H9 (cell line): ENCODE data around the gene MSH3. TPM values are rescaled to one million over a fixed set of nuclear protein-coding genes. Genes with fewer than 3 reads are reported as not detected.

Experiments used
- DNase-seq: peaks from one replicate; pipeline ENCODE4 v3.0.0-alpha.2; 2017
- H2AFZ ChIP-seq: one replicate; pipeline ENCODE4 v1.6.1; 2013; ENCODE audit warnings: mild to moderate bottlenecking, low read length, control low read depth, moderate library complexity
- H2AK5ac ChIP-seq: 2 replicates; pipeline ENCODE4 v1.6.1; 2013; ENCODE audit warnings: low read length, control low read depth, mixed read lengths; ENCODE audit not compliant: insufficient read length
- H2BK120ac ChIP-seq: one replicate; pipeline ENCODE4 v1.6.1; 2013; ENCODE audit warnings: low read depth, mild to moderate bottlenecking, low read length, control low read depth, inconsistent platforms; ENCODE audit not compliant: poor library complexity, severe bottlenecking
- H2BK12ac ChIP-seq: 2 replicates; pipeline ENCODE4 v1.6.1; 2013; ENCODE audit warnings: low read length, control low read depth, mixed read lengths, low read depth; ENCODE audit not compliant: insufficient read length
- H2BK15ac ChIP-seq: 2 replicates; pipeline ENCODE4 v1.6.1; 2013; ENCODE audit warnings: low read depth, low read length, control low read depth
- H2BK20ac ChIP-seq: one replicate; pipeline ENCODE4 v1.6.1; 2013; ENCODE audit warnings: low read depth, mild to moderate bottlenecking, low read length, control low read depth, inconsistent platforms; ENCODE audit not compliant: poor library complexity, severe bottlenecking
- H2BK5ac ChIP-seq: 2 replicates; pipeline ENCODE4 v1.6.1; 2013; ENCODE audit warnings: low read length, control low read depth, mixed read lengths; ENCODE audit not compliant: insufficient read length
- H3K14ac ChIP-seq: 2 replicates; pipeline ENCODE4 v1.6.1; 2013; ENCODE audit warnings: low read length, control low read depth; ENCODE audit not compliant: insufficient read depth
- H3K18ac ChIP-seq: 2 replicates; pipeline ENCODE4 v1.6.1; 2013; ENCODE audit warnings: low read depth, mild to moderate bottlenecking, mixed read lengths, low read length, control low read depth; ENCODE audit not compliant: insufficient read length
- H3K23ac ChIP-seq: 2 replicates; pipeline ENCODE4 v1.6.1; 2013; ENCODE audit warnings: low read length, control low read depth, mixed read lengths, low read depth; ENCODE audit not compliant: insufficient read length
- H3K23me2 ChIP-seq: 2 replicates; pipeline ENCODE4 v1.6.1; 2013; ENCODE audit warnings: low read depth, mild to moderate bottlenecking, mixed read lengths, low read length, control low read depth; ENCODE audit not compliant: insufficient read length, poor library complexity, severe bottlenecking
- H3K27ac ChIP-seq: 2 replicates; pipeline ENCODE4 v1.5.1; 2013; ENCODE audit warnings: low read length, control low read depth, mixed read lengths, low read depth; ENCODE audit not compliant: insufficient read length
- H3K27me3 ChIP-seq: 2 replicates; pipeline ENCODE4 v1.6.1; 2013; ENCODE audit warnings: low read length, control low read depth, inconsistent platforms; ENCODE audit not compliant: insufficient read depth
- H3K4ac ChIP-seq: 2 replicates; pipeline ENCODE4 v1.6.1; 2013; ENCODE audit warnings: low read depth, mild to moderate bottlenecking, control low read depth, inconsistent platforms, low read length, moderate library complexity
- H3K4me1 ChIP-seq: 2 replicates; pipeline ENCODE4 v1.6.1; 2013; ENCODE audit warnings: low read length, control low read depth, inconsistent platforms; ENCODE audit not compliant: insufficient read depth
- H3K4me2 ChIP-seq: 2 replicates; pipeline ENCODE4 v1.6.1; 2013; ENCODE audit warnings: low read length, control low read depth, mixed read lengths; ENCODE audit not compliant: insufficient read length, insufficient read depth
- H3K56ac ChIP-seq: 2 replicates; pipeline ENCODE4 v1.6.1; 2013; ENCODE audit warnings: low read depth, mild to moderate bottlenecking, mixed read lengths, low read length, control low read depth; ENCODE audit not compliant: insufficient read length
- H3K79me1 ChIP-seq: 2 replicates; pipeline ENCODE4 v1.6.1; 2013; ENCODE audit warnings: low read depth, mild to moderate bottlenecking, moderate library complexity, low read length, control low read depth, inconsistent platforms; ENCODE audit not compliant: insufficient read depth, poor library complexity, severe bottlenecking
- H3K79me2 ChIP-seq: 2 replicates; pipeline ENCODE4 v1.6.1; 2013; ENCODE audit warnings: low read length, control low read depth, inconsistent platforms; ENCODE audit not compliant: insufficient read depth
- H3K9ac ChIP-seq: 2 replicates; pipeline ENCODE4 v1.6.1; 2013; ENCODE audit warnings: low read length, control low read depth, mixed read lengths; ENCODE audit not compliant: insufficient read length; ENCODE audit errors: extremely low read depth
- H3K9me3 ChIP-seq: one replicate; pipeline ENCODE4 v1.6.1; 2013; ENCODE audit warnings: low read depth, low read length, inconsistent platforms; ENCODE audit not compliant: control insufficient read depth
- H3T11ph ChIP-seq: one replicate; pipeline ENCODE4 v1.6.1; 2013; ENCODE audit warnings: mild to moderate bottlenecking, low read length, control low read depth, inconsistent platforms
- H4K20me1 ChIP-seq: one replicate; pipeline ENCODE4 v1.6.1; 2013; ENCODE audit not compliant: control insufficient read depth, insufficient read length, insufficient read depth
- H4K5ac ChIP-seq: 2 replicates; pipeline ENCODE4 v1.6.1; 2013; ENCODE audit warnings: low read depth, mild to moderate bottlenecking, mixed read lengths, low read length, control low read depth; ENCODE audit not compliant: insufficient read length
- H4K8ac ChIP-seq: replicated peaks from 2 replicates; pipeline ENCODE4 v1.6.1; 2013; ENCODE audit warnings: low read length, control low read depth, mixed read lengths, low read depth; ENCODE audit not compliant: insufficient read length
- H4K91ac ChIP-seq: 2 replicates; pipeline ENCODE4 v1.6.1; 2013; ENCODE audit warnings: low read depth, mild to moderate bottlenecking, moderate library complexity, mixed read lengths, low read length, control low read depth; ENCODE audit not compliant: insufficient read length
- H3K27ac Mint-ChIP-seq, 3 experiments: 2 replicates in 2 of 3; 3 replicates in 1 of 3; pipeline ENCODE4 v1.8.0; 2020 to 2021; ENCODE audit warnings: mixed read lengths in 3 of 3, mild to moderate bottlenecking in 1 of 3, moderate library complexity in 1 of 3
- H3K27me3 Mint-ChIP-seq: 2 replicates; pipeline ENCODE4 v1.8.0; 2021; ENCODE audit warnings: low read depth, mild to moderate bottlenecking, moderate library complexity, mixed read lengths
- H3K36me3 Mint-ChIP-seq, 3 experiments: 2 replicates in 2 of 3; 3 replicates in 1 of 3; pipeline ENCODE4 v1.8.0; 2020 to 2021; ENCODE audit warnings: low read depth in 3 of 3, mixed read lengths in 3 of 3; ENCODE audit not compliant: insufficient read depth in 1 of 3
- H3K4me1 Mint-ChIP-seq, 2 experiments: 2 replicates each; pipeline ENCODE4 v1.8.0; 2020; ENCODE audit warnings: mixed read lengths in 2 of 2
- H3K4me3 Mint-ChIP-seq, 2 experiments: 2 replicates in 1 of 2; 3 replicates in 1 of 2; pipeline ENCODE4 v1.8.0; 2020 to 2021; ENCODE audit warnings: mild to moderate bottlenecking in 2 of 2, mixed read lengths in 2 of 2, moderate library complexity in 1 of 2
- H3K9me3 Mint-ChIP-seq, 2 experiments: 2 replicates in 1 of 2; 3 replicates in 1 of 2; pipeline ENCODE4 v1.8.0; 2020; ENCODE audit warnings: mild to moderate bottlenecking in 2 of 2, mixed read lengths in 2 of 2, moderate library complexity in 1 of 2
- WGBS: extraction: QIAGEN DNeasy Blood & Tissue Kit; methylation state at CpG from one replicate; pipeline ENCODE4 v1.1.7; 2013; ENCODE audit warnings: missing lambda C conversion rate, low lambda C conversion rate, mixed read lengths; ENCODE audit not compliant: insufficient read length; ENCODE audit errors: extremely low coverage; 5-methylcytosine and 5-hydroxymethylcytosine counted together
- total RNA-seq: library from RNA; stranded (reverse); gene quantifications from 2 replicates; pipeline ENCODE4 v1.2.1, GENCODE V29; 2021
- TF ChIP-seq, protein P1 (sequence below): fragments of 200-600 bp; sonication (generic); conservative IDR thresholded peaks from 3 replicates; pipeline ENCODE4 v1.8.0; 2021; ENCODE audit warnings: antibody characterized with exemption, mild to moderate bottlenecking

The MSH3 gene
- total RNA-seq, 1 experiment from 2014 or later: 17.3 TPM

DNA sequence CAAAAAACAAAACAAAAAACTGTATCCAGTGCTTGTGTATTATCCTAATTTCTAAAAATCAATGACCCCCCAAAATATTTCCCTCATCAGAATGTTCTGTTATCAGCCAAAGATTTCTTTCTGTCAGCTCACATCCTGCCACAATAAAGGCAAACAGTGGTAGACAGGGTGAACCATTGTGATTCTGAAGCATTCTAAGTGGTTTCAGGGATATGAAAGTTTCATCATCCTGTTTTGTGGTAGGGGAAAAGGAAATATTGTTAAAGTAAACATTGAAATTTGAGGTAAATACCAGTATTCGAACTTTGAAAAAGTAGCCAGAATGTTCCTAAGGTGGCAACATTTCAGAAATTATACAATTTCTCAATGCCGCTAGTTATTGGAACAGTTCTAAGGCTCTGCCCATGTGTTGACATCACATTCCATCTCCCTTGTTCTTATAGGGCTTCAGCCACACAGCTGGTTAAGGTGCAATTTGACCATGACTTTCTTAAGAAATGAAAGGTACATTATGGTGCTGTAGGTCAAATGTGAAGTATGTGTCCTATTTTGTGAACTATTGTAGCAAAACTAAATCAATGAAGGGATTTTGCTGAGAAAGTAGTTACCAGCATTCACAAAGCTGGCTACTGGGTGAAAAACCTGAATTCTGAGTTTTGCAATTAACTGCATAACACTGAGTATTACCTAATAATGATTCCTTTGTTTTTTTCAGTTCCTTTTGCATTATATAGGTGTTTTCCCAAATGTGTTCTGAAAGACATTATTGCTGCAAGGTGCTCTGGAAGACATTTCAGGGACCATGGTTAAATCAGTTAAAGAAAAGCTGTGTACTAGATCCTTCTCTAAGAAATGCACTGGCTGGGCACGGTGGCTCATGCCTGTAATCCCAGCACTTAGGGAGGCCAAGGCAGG lies 198.1 kb downstream of the MSH3 start:
- Mint-ChIP-seq H3K36me3 (peaks cover 50 to 74% (median 51%) of the 10 kb centered on the region in 3 experiments), H3K27ac (no peak overlapping the region), H3K9me3 (peaks cover 39 to 42% of the 10 kb centered on the region in 2 experiments), H3K27me3 (no peaks in the 10 kb centered on the region), H3K4me1 (peaks cover 5% of the 10 kb centered on the region in 2 experiments; a peak in 1 of 4 replicates), H3K4me3 (no peak overlapping the region)
- TF ChIP-seq, protein P1, sequence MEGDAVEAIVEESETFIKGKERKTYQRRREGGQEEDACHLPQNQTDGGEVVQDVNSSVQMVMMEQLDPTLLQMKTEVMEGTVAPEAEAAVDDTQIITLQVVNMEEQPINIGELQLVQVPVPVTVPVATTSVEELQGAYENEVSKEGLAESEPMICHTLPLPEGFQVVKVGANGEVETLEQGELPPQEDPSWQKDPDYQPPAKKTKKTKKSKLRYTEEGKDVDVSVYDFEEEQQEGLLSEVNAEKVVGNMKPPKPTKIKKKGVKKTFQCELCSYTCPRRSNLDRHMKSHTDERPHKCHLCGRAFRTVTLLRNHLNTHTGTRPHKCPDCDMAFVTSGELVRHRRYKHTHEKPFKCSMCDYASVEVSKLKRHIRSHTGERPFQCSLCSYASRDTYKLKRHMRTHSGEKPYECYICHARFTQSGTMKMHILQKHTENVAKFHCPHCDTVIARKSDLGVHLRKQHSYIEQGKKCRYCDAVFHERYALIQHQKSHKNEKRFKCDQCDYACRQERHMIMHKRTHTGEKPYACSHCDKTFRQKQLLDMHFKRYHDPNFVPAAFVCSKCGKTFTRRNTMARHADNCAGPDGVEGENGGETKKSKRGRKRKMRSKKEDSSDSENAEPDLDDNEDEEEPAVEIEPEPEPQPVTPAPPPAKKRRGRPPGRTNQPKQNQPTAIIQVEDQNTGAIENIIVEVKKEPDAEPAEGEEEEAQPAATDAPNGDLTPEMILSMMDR: no peak
- Histone ChIP-seq H3K56ac (no peak overlapping the region), H2BK15ac (no peak overlapping the region), H3K23ac (no peak overlapping the region), H3K14ac (no peak overlapping the region), H3K79me2 (no peaks in the 10 kb centered on the region), H3K4ac (no peak overlapping the region), H2BK5ac (no peak overlapping the region), H2AK5ac (no peak overlapping the region), H3K9me3 (no peaks in the 10 kb centered on the region), H3K23me2 (no peaks in the 10 kb centered on the region), H2BK12ac (no peak overlapping the region), H3K18ac (no peak overlapping the region), H2AFZ (no peak overlapping the region), H3K27ac (no peak overlapping the region), H4K20me1 (no peaks in the 10 kb centered on the region), H3K4me2 (no peak overlapping the region), H3K27me3 (no peaks in the 10 kb centered on the region), H3T11ph (no peak overlapping the region), H3K4me1 (no peaks in the 10 kb centered on the region; the same call in 1 of the 2 replicates), H2BK20ac (no peak overlapping the region), H4K5ac (no peak overlapping the region), H2BK120ac (no peak overlapping the region), H4K8ac (no peak overlapping the region), H4K91ac (no peak overlapping the region), H3K9ac (no peak overlapping the region), H3K79me1 (no peaks in the 10 kb centered on the region)
- WGBS: no CpG with 5 or more reads among the region's 3 CpGs
- no peak for DNase-seq
